GM18868 (cell line): ENCODE data around the gene TMEM220.
"Not testable (repeated sequence)": the region's sequence is repeated elsewhere in the genome, so short reads cannot be mapped to it uniquely, and the experiment has no call there.

ENCODE experiments used
- ATAC-seq: cut with Tn5 transposase; IDR thresholded peaks from one replicate; pipeline ENCODE4 v1.9.1; 2021; ENCODE audit warnings: mild to moderate bottlenecking, moderate library complexity; ENCODE audit not compliant: unreplicated experiment

Gene TMEM220

GRCh38 chr17:10731408-10731879, 1.6 kb upstream of the TMEM220 start:
- ATAC-seq: no peak

- not testable (repeated sequence) for ATAC-seq
Observed at GRCh38 chr17:10730247-10730646, 424 bp upstream of the TMEM220 start.

- no peak for ATAC-seq
Observed at GRCh38 chr17:10728331-10728892, 1.4 kb downstream of the TMEM220 start.

- no peak for ATAC-seq
Observed at GRCh38 chr17:10727192-10727591, 2.6 kb downstream of the TMEM220 start.

- ATAC-seq: no peak
Observed at GRCh38 chr17:10726196-10726595, 3.6 kb downstream of the TMEM220 start.

- ATAC-seq: no peak
Observed at GRCh38 chr17:10725262-10725661, 4.6 kb downstream of the TMEM220 start.

GRCh38 chr17:10724546-10725195, 5.2 kb downstream of the TMEM220 start:
- no peak for ATAC-seq

- ATAC-seq: no peak
Observed at GRCh38 chr17:10718547-10718946, 11.3 kb downstream of the TMEM220 start.

- ATAC-seq: no peak
Observed at GRCh38 chr17:10716218-10716617, 13.6 kb downstream of the TMEM220 start.

GRCh38 chr17:10713318-10713717, 16.5 kb downstream of the TMEM220 start:
- ATAC-seq: no peak

- ATAC-seq: no peak
Observed at GRCh38 chr17:10705727-10706126, 24.1 kb downstream of the TMEM220 start.

- no peak for ATAC-seq
Observed at GRCh38 chr17:10702574-10702973, 27.2 kb downstream of the TMEM220 start.

GRCh38 chr17:10699856-10700255, 30.0 kb downstream of the TMEM220 start:
- ATAC-seq: no peak

- no peak for ATAC-seq
Observed at GRCh38 chr17:10698096-10698818, 31.6 kb downstream of the TMEM220 start.

- peak; percentile 96 for ATAC-seq
Observed at GRCh38 chr17:10697092-10698081, 32.4 kb downstream of the TMEM220 start, which contains the start of the genes ADPRM and SCO1. Gene ADPRM (plus strand): TSS chr17:10697594. CDS start chr17:10704927, 7,333 bp downstream. Gene SCO1 (minus strand): TSS chr17:10697533. CDS start chr17:10697507, 26 bp downstream.

GRCh38 chr17:10695875-10696407, 33.9 kb downstream of the TMEM220 start:
- not testable (repeated sequence) for ATAC-seq

GRCh38 chr17:10687499-10687898, 42.3 kb downstream of the TMEM220 start:
- no peak for ATAC-seq

- no peak for ATAC-seq
Observed at GRCh38 chr17:10683853-10684252, 46.0 kb downstream of the TMEM220 start.

- no peak for ATAC-seq
Observed at GRCh38 chr17:10681866-10682446, 47.9 kb downstream of the TMEM220 start.

- ATAC-seq: no peak
Observed at GRCh38 chr17:10674704-10675103, 55.1 kb downstream of the TMEM220 start.
